Fibroblast of lung (primary cell): ENCODE results near the gene CCDC85A. TPM values are rescaled to one million over a fixed set of nuclear protein-coding genes. Genes with fewer than 3 reads are reported as not detected.
A peak's percentile ranks its signal among the peaks of the same experiment; 100 is the strongest.

ENCODE experiments used
- DNase-seq, 2 donors: peaks; one replicate each; pipeline versions ENCODE4 v3.0.0 to v3.0.0-alpha.2; 2010; ENCODE audit warnings: low read depth in 2 of 2
- H2AFZ ChIP-seq: 2 replicates; pipeline ENCODE4 v1.5.1; 2012; ENCODE audit warnings: low read length, control low read depth, inconsistent platforms
- H3K27ac ChIP-seq: 2 replicates; pipeline ENCODE4 v1.5.1; 2011; ENCODE audit warnings: low read length, control low read depth; ENCODE audit not compliant: insufficient read depth
- H3K27me3 ChIP-seq: 2 replicates; pipeline ENCODE4 v1.5.1; 2011; ENCODE audit warnings: mild to moderate bottlenecking, low read length; ENCODE audit not compliant: control insufficient read depth, insufficient read depth
- H3K36me3 ChIP-seq: 2 replicates; pipeline ENCODE4 v1.5.1; 2011; ENCODE audit warnings: low read length; ENCODE audit not compliant: control insufficient read depth, insufficient read depth
- H3K4me1 ChIP-seq: 2 replicates; pipeline ENCODE4 v1.5.1; 2011; ENCODE audit warnings: low read length; ENCODE audit not compliant: control insufficient read depth, insufficient read depth; ENCODE audit errors: extremely low read depth
- H3K4me2 ChIP-seq: 2 replicates; pipeline ENCODE4 v1.5.1; 2011; ENCODE audit warnings: low read length, control low read depth; ENCODE audit not compliant: insufficient read depth; ENCODE audit errors: extremely low read depth
- H3K4me3 ChIP-seq, 4 experiments: fragments of 200-600 bp in 1 of 4; sonication (generic) in 1 of 4; replicated peaks in 1 of 4; 2 replicates each; pipeline ENCODE4 v1.5.1; 2011 to 2016; ENCODE audit warnings: low read length in 4 of 4, low read depth in 3 of 4, mild to moderate bottlenecking in 3 of 4, control low read depth in 2 of 4, inconsistent platforms in 1 of 4, mixed read lengths in 1 of 4; ENCODE audit not compliant: insufficient read depth in 1 of 4; ENCODE audit errors: control extremely low read depth in 1 of 4
- H3K79me2 ChIP-seq: 2 replicates; pipeline ENCODE4 v1.5.1; 2012; ENCODE audit warnings: mild to moderate bottlenecking, low read length, inconsistent platforms; ENCODE audit not compliant: control insufficient read depth, insufficient read depth
- H3K9ac ChIP-seq: 2 replicates; pipeline ENCODE4 v1.5.1; 2011; ENCODE audit warnings: mild to moderate bottlenecking, low read length, control low read depth; ENCODE audit not compliant: insufficient read depth
- H3K9me3 ChIP-seq: 2 replicates; pipeline ENCODE4 v1.5.1; 2012; ENCODE audit warnings: low read depth, low read length; ENCODE audit not compliant: control insufficient read depth, insufficient read depth
- H4K20me1 ChIP-seq: 2 replicates; pipeline ENCODE4 v1.5.1; 2011; ENCODE audit warnings: low read length; ENCODE audit not compliant: control insufficient read depth, insufficient read depth; ENCODE audit errors: extremely low read depth
- CTCF ChIP-seq, 2 donors: IDR thresholded peaks in 1 of 2; conservative IDR thresholded peaks in 1 of 2; 1 replicate in 1 of 2; 2 replicates in 1 of 2; pipeline ENCODE4 v1.5.1; 2011 to 2012; ENCODE audit warnings: low read length in 2 of 2, control low read depth in 1 of 2, inconsistent platforms in 1 of 2, low read depth in 1 of 2, mild to moderate bottlenecking in 1 of 2
- EZH2 ChIP-seq: IDR thresholded peaks from 2 replicates; pipeline ENCODE4 v1.5.1; 2012; ENCODE audit warnings: low read length, control low read depth, mild to moderate bottlenecking; ENCODE audit errors: missing control alignments
- polyA plus RNA-seq, 2 donors: library from polyadenylated mRNA; depleted of rRNA in 1 of 2; stranded (reverse) in 1 of 2; unstranded in 1 of 2; fragments of >200 nt; gene quantifications; 2 replicates each; pipeline ENCODE4 v1.2.1, GENCODE V29; 2011 to 2012; ENCODE audit warnings: missing spikeins in 1 of 2
- total RNA-seq: library from RNA; depleted of rRNA; stranded (reverse); fragments of >200 nt; gene quantifications from 2 replicates; pipeline ENCODE4 v1.2.1, GENCODE V29; 2014

The CCDC85A gene
- total and polyA plus RNA-seq, 2 donors (not counting 1 experiment from before 2014, with no cell fraction given): 0.03 TPM; not detected in 1

GRCh38 chr2:56182420-56182819 lies 1.4 kb upstream of the CCDC85A start:
- Histone ChIP-seq H3K36me3 (no peaks in the 10 kb centered on the region), H3K4me2 (no peak overlapping the region), H3K4me3 (no peak overlapping the region), H4K20me1 (no peaks in the 10 kb centered on the region), H2AFZ (no peak overlapping the region), H3K79me2 (no peaks in the 10 kb centered on the region), H3K9me3 (no peaks in the 10 kb centered on the region), H3K27me3 (peaks cover 19% of the 10 kb centered on the region), H3K4me1 (no peaks in the 10 kb centered on the region), H3K9ac (no peak overlapping the region), H3K27ac (no peak overlapping the region)
- TF ChIP-seq CTCF (conservative IDR thresholded peaks at IDR 0.05 in 1 of 2, IDR thresholded peaks at IDR 0.05 in 1 of 2; ENCODE audit: low read depth in 1 of 2, low read length in 2 of 2) (no peak), EZH2 (no peak)
- no peak for DNase-seq

- TF ChIP-seq CTCF (conservative IDR thresholded peaks at IDR 0.05 in 1 of 2, IDR thresholded peaks at IDR 0.05 in 1 of 2; ENCODE audit: low read depth in 1 of 2, low read length in 2 of 2) (no peak), EZH2 (no peak)
- H3K9me3 ChIP-seq: no peaks in the 10 kb centered on the region
- no peak overlapping the region for H3K4me2 ChIP-seq
- H3K4me3 ChIP-seq: peak overlapping the region in 1 of 4 experiments; percentile 53
- peak in 1 of 2 donors; percentile 34 for DNase-seq
- H3K79me2 ChIP-seq: no peaks in the 10 kb centered on the region
- H2AFZ ChIP-seq: no peak overlapping the region
- H3K36me3 ChIP-seq: no peaks in the 10 kb centered on the region
- H4K20me1 ChIP-seq: no peaks in the 10 kb centered on the region
- H3K27ac ChIP-seq: no peak overlapping the region
- peaks cover 19% of the 10 kb centered on the region for H3K27me3 ChIP-seq
- H3K4me1 ChIP-seq: no peaks in the 10 kb centered on the region
- no peak overlapping the region for H3K9ac ChIP-seq
Measured at GRCh38 chr2:56184500-56185011, 766 bp downstream of the CCDC85A start.

- no peak overlapping the region for H3K27ac ChIP-seq
- H3K36me3 ChIP-seq: no peaks in the 10 kb centered on the region
Measured at GRCh38 chr2:56185101-56185581, 1.4 kb downstream of the CCDC85A start.

More at GRCh38 chr2:56185101-56185581, 1.4 kb downstream of the CCDC85A start:
- no peak overlapping the region for H2AFZ ChIP-seq
- H3K9ac ChIP-seq: no peak overlapping the region
- DNase-seq: no peak
- H3K4me3 ChIP-seq: peak overlapping the region in 2 of 4 experiments; percentile 16 to 38
- no peak overlapping the region for H3K4me2 ChIP-seq
- H3K27me3 ChIP-seq: peaks cover 19% of the 10 kb centered on the region
- no peaks in the 10 kb centered on the region for H3K9me3 ChIP-seq
- H4K20me1 ChIP-seq: no peaks in the 10 kb centered on the region
- H3K4me1 ChIP-seq: no peaks in the 10 kb centered on the region
- H3K79me2 ChIP-seq: no peaks in the 10 kb centered on the region
- TF ChIP-seq CTCF (conservative IDR thresholded peaks at IDR 0.05 in 1 of 2, IDR thresholded peaks at IDR 0.05 in 1 of 2; ENCODE audit: low read depth in 1 of 2, low read length in 2 of 2) (no peak), EZH2 (peak; percentile 97)
